GM10266 (cell line): ENCODE measurements around the gene ABLIM1.

Experiments
- DNase-seq: peaks from one replicate; pipeline ENCODE4 v3.0.0; 2012; ENCODE audit errors: extremely low spot score
- TF ChIP-seq, protein P1 (sequence below): IDR thresholded peaks from 2 replicates; pipeline ENCODE4 v1.5.1; 2012; ENCODE audit warnings: mild to moderate bottlenecking, low read depth; ENCODE audit not compliant: control insufficient read depth, insufficient read depth; ENCODE audit errors: missing control alignments

ABLIM1 gene

DNA sequence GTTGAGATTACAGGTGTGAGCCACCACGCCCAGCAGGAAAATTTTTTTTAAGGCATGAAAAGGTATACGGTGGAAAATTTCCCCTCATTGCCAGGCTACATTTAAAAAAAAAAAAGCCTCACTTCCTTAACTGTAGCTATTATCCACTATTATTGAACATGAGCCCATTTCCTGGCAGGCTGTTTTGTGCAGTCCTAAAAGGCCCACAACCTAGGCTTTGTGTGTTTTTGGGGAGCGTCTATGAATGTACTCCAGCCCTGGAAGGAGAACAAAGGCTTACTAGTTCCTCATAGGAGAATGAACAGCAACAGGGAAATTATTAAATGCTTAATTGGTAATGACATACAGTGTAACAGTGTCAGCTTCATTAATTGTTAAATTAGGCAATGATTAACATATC lies 111.0 kb downstream of the ABLIM1 start:
- TF ChIP-seq, protein P1, sequence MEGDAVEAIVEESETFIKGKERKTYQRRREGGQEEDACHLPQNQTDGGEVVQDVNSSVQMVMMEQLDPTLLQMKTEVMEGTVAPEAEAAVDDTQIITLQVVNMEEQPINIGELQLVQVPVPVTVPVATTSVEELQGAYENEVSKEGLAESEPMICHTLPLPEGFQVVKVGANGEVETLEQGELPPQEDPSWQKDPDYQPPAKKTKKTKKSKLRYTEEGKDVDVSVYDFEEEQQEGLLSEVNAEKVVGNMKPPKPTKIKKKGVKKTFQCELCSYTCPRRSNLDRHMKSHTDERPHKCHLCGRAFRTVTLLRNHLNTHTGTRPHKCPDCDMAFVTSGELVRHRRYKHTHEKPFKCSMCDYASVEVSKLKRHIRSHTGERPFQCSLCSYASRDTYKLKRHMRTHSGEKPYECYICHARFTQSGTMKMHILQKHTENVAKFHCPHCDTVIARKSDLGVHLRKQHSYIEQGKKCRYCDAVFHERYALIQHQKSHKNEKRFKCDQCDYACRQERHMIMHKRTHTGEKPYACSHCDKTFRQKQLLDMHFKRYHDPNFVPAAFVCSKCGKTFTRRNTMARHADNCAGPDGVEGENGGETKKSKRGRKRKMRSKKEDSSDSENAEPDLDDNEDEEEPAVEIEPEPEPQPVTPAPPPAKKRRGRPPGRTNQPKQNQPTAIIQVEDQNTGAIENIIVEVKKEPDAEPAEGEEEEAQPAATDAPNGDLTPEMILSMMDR: no peak
- no peak for DNase-seq

- no peak for DNase-seq
- TF ChIP-seq, protein P1: no peak
Measured at GRCh38 chr10:114545819-114546218, 112.3 kb downstream of the ABLIM1 start.

GRCh38 chr10:114545071-114545470 lies 113.0 kb downstream of the ABLIM1 start:
- DNase-seq: no peak
- TF ChIP-seq, protein P1: no peak

- peak; percentile 66 for DNase-seq
- TF ChIP-seq, protein P1: no peak
Measured at GRCh38 chr10:114544045-114544659, 113.9 kb downstream of the ABLIM1 start.

DNA sequence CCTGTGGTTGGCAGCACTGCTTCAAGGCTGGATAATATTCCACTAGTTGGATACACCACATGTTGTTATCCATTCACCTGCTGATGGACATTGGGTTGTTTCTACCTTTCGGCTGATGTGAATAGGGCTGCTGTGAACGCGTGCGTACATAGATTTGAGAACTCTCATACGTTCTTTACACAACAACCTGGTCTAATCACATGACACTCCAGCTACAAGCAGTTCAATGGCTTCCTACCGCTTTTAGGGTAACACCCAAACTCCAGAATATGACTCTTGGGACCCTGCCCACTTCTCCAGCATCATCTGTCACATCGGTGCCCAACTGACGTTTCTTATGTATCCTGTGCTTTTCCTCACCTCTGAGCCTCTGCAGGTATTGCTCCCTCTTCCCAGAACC lies 114.6 kb downstream of the ABLIM1 start:
- no peak for DNase-seq
- TF ChIP-seq, protein P1: no peak

DNA sequence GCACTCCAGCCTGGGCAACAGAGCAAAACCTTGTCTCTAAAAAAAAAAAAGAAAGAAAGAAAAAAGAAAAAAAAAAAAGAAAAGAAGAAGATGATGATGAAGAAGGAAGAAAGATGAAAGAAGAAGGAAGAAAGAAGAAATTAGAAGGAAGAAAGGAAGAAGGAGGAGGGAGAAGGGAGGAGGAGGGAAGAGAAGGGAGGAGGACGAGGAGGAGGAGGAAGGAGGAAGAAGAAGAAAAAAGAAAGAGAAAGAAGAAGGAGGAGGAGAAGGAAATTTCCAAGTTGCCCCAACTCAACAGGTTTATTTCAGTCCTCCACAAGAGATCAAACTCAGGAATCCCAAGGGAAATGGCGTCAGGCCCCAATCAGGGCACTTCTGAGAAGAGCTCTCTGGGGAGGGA lies 115.7 kb downstream of the ABLIM1 start:
- TF ChIP-seq, protein P1: no peak
- DNase-seq: no peak

GRCh38 chr10:114541797-114542160 lies 116.3 kb downstream of the ABLIM1 start:
- DNase-seq: no peak
- TF ChIP-seq, protein P1: no peak
